ENCODE results near the gene SPAG16. TPM values are rescaled to one million over a fixed set of nuclear protein-coding genes. Genes with fewer than 3 reads are reported as not detected.

Gene SPAG16
- total RNA-seq, 2 donors from 2014 or later, result 27.1 to 29.2 TPM

DNA sequence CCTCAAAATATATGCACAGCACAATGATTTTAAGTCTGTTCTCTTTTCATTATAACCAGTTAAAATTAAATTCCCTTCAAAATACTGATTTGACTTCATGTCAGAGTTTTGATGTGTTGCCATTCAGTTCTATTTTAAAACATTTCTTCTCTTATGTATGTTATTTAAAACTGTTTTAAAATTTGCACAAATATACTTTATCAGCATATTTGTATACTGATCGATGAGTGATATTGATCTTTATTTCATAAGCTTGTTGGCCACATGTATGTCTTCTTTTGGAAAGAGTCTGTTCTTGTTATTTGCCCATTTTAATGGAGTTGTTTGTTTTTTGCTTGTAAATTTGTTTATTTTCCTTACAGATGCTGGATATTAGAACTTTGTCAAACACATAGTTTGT, 630.2 kb downstream of the SPAG16 start:
- intact Hi-C loops (cut with DNase I), result no loop called here
- 0% methylated on average over 1 of the region's 1 CpG for WGBS
- no peak for DNase-seq (ENCODE audit: low spot score)
- no peaks in the 10 kb centered on the region for H3K4me1 ChIP-seq (replicated peaks)
- no peaks in the 10 kb centered on the region for H3K36me3 ChIP-seq
- no peaks in the 10 kb centered on the region for H3K27me3 ChIP-seq (replicated peaks; ENCODE audit: insufficient read depth)
- H3K27ac ChIP-seq, result no peak overlapping the region
- TF ChIP-seq POLR2A (IDR thresholded peaks at IDR 0.05), result no peak
- no peak for TF ChIP-seq POLR2AphosphoS5 (IDR thresholded peaks at IDR 0.05)
- TF ChIP-seq CTCF (IDR thresholded peaks at IDR 0.05), result no peak
- no peak overlapping the region for H3K4me3 ChIP-seq
- H3K9me3 ChIP-seq, result no peaks in the 10 kb centered on the region

DNA sequence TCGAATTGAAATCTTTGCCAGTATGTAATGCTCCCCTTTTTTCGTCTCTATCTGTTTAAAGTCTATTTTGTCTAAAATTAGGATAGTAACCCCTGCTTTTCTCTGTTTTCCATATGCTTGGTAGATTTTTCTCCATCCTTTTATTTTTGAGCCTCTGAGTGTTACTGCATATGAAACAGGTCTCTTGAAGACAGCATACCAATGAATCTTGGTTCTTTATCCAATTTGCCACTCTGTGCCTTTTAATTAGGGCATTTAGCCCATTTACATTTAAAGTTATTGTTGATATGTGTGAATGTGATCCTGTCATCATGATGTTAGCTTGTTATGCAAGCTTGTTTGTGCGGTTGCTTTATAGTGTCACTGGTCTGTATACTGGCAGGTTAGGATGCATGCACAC, 635.8 kb downstream of the SPAG16 start:
- Histone ChIP-seq H3K27me3 (replicated peaks; ENCODE audit: insufficient read depth) (no peaks in the 10 kb centered on the region), H3K36me3 (no peaks in the 10 kb centered on the region), H3K9me3 (no peaks in the 10 kb centered on the region), H3K4me1 (replicated peaks) (no peaks in the 10 kb centered on the region), H3K27ac (no peak overlapping the region), H3K4me3 (no peak overlapping the region)
- WGBS, result 77% methylated on average over 3 of the region's 3 CpGs
- intact Hi-C loops (cut with DNase I), result no loop called here
- DNase-seq (ENCODE audit: low spot score), result no peak
- TF ChIP-seq POLR2AphosphoS5 (IDR thresholded peaks at IDR 0.05), result no peak
- TF ChIP-seq CTCF (IDR thresholded peaks at IDR 0.05), result no peak
- TF ChIP-seq POLR2A (IDR thresholded peaks at IDR 0.05), result no peak

DNA sequence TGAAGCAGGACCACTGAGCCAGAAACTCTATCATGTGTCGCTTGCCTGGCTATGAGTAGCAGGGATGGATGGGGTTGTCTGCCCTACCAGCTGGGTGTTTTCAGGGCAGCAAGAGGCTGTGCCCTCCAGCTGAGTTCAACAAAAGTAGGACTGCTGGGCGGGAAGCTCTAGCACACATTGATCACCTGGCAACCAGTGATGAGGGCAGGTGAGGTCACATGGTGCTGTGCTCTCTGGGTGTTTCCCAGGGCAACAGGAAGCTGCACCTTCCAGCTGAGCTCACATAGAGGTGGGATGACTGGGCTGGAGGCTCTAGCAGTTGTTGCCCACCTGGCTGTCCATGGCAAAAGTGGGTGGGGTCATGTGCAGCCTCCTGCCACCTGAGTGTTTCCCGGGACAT, 639.3 kb downstream of the SPAG16 start:
- Histone ChIP-seq H3K36me3 (no peaks in the 10 kb centered on the region), H3K27me3 (replicated peaks; ENCODE audit: insufficient read depth) (no peaks in the 10 kb centered on the region), H3K4me3 (no peak overlapping the region), H3K9me3 (no peaks in the 10 kb centered on the region), H3K27ac (no peak overlapping the region), H3K4me1 (replicated peaks) (no peaks in the 10 kb centered on the region)
- 83% methylated on average over 3 of the region's 3 CpGs for WGBS
- intact Hi-C loops (cut with DNase I), result no loop called here
- DNase-seq (ENCODE audit: low spot score), result no peak
- TF ChIP-seq CTCF (IDR thresholded peaks at IDR 0.05) (no peak), POLR2A (IDR thresholded peaks at IDR 0.05) (no peak), POLR2AphosphoS5 (IDR thresholded peaks at IDR 0.05) (no peak)

DNA sequence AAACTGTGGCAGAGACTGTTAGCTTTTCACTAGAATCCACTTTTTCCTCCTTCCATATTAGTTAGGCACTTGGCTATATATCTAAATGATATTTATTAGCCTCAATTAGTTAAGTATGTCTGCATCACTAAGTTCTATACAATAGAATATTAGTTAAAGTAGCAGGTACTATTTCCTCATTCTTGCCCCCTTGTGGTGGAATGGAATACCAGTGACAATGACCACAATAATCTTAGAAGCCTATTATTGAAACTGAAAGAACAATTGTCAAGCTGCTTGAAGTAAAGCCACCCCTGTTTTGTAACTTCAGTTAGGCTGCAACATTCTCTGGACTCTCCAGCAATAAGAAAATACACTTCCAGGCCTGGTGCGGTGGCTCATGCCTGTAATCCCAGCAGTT, 650.3 kb downstream of the SPAG16 start:
- intact Hi-C loops (cut with DNase I), result no loop called here
- H3K27me3 ChIP-seq (replicated peaks; ENCODE audit: insufficient read depth), result no peaks in the 10 kb centered on the region
- no peak overlapping the region for H3K4me3 ChIP-seq
- no peaks in the 10 kb centered on the region for H3K36me3 ChIP-seq
- no peak overlapping the region for H3K27ac ChIP-seq
- WGBS, result 94% methylated on average over 1 of the region's 1 CpG
- DNase-seq (ENCODE audit: low spot score), result no peak
- TF ChIP-seq CTCF (IDR thresholded peaks at IDR 0.05) (peak in 3 of 4 experiments; percentile 13 to 47 (median 30)), POLR2A (IDR thresholded peaks at IDR 0.05) (no peak)
- H3K4me1 ChIP-seq (replicated peaks), result no peaks in the 10 kb centered on the region
- H3K9me3 ChIP-seq, result no peaks in the 10 kb centered on the region

DNA sequence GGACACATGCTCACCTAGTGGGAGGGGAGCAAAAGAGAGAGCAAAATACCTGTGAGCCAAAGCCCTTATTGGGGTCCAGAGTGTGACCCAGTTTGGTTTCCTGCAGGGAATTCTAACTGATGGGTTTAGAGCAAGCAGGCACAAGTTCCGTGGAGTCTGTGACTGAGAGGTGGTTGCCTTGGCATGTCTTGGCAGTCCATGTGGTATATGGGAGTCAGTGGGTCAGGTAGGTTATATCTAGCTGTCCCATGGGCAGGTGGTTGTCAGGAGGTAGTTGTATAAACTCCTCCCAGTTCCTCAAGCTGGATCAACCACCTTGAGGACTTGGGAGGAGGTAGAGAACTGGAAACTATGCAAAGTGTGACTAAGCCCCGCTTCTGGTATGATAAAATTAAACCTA, 673.8 kb downstream of the SPAG16 start:
- Histone ChIP-seq H3K27ac (no peak overlapping the region), H3K9me3 (no peaks in the 10 kb centered on the region), H3K4me3 (no peak overlapping the region), H3K36me3 (no peaks in the 10 kb centered on the region), H3K27me3 (replicated peaks; ENCODE audit: insufficient read depth) (no peaks in the 10 kb centered on the region), H3K4me1 (replicated peaks) (no peaks in the 10 kb centered on the region)
- DNase-seq (ENCODE audit: low spot score), result no peak
- WGBS, result 83% methylated on average over 2 of the region's 2 CpGs
- no peak for TF ChIP-seq POLR2A (IDR thresholded peaks at IDR 0.05)
- no peak for TF ChIP-seq CTCF (IDR thresholded peaks at IDR 0.05)
- no peak for TF ChIP-seq POLR2AphosphoS5 (IDR thresholded peaks at IDR 0.05)
- intact Hi-C loops (cut with DNase I), result no loop called here

Measured in prostate gland (tissue), 2 donors.